ENCODE data around the gene DESI1.
"Not testable (repeated sequence)": the region's sequence is repeated elsewhere in the genome, so short reads cannot be mapped to it uniquely, and the experiment has no call there.

Gene DESI1

DNA sequence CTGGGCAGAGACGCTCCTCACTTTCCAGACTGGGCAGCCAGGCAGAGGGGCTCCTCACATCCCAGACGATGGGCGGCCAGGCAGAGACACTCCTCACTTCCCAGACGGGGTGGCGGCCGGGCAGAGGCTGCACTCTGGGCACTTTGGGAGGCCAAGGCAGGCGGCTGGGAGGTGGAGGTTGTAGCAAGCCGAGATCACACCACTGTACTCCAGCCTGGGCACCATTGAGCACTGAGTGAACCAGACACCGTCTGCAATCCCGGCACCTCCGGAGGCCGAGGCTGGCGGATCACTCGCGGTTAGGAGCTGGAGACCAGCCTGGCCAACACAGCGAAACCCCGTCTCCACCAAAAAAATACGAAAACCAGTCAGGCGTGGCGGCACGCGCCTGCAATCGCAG lies 10.8 kb upstream of the DESI1 start:
- DNase-seq = not testable (repeated sequence)

DNA sequence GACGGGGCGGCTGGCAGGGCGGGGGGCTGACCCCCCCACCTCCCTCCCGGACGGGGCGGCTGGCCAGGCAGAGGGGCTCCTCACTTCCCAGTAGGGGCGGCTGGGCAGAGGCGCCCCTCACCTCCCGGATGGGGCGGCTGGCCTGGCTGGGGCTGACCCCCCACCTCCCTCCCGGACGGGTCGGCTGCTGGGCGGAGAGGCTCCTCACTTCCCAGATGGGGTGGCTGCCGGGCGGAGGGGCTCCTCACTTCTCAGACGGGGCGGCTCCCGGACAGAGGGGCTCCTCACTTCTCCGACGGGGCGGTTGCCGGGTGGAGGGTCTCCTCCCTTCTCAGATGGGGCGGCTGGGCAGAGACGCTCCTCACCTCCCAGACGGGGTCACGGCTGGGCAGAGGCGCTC lies 10.3 kb upstream of the DESI1 start:
- DNase-seq = not testable (repeated sequence)

DNA sequence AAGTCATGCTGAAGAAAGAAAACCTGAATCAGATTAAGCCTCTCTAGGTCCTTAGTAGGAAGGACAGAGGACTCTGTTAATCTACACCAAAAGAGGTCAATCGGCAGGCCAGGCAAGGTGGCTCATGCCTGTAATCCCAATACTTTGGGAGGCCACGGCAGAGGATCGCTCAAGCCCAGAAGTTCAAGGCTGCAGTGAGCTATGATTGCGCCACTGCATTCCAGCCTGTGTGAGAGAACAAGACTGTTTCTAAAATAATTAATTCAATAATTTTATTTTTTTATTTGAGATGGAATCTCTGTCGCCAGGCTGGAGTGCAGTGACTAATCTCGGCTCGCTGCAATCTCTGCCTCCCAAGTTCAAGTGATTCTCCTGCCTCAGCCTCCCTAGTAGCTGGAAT lies 4.7 kb upstream of the DESI1 start:
- no peak for DNase-seq

DNA sequence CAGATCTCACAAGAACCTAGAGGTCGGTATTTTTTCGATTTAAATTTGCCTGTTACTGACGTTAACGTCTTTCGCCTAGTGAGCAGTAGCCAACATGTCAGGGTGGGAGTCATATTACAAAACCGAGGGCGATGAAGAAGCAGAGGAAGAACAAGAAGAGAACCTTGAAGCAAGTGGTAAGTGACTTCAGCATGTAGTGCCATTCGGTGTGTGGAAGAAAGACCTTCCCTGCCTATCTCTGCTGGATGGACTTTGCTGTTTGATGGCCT lies 1.0 kb upstream of the DESI1 start:
- DNase-seq = no peak

DNA sequence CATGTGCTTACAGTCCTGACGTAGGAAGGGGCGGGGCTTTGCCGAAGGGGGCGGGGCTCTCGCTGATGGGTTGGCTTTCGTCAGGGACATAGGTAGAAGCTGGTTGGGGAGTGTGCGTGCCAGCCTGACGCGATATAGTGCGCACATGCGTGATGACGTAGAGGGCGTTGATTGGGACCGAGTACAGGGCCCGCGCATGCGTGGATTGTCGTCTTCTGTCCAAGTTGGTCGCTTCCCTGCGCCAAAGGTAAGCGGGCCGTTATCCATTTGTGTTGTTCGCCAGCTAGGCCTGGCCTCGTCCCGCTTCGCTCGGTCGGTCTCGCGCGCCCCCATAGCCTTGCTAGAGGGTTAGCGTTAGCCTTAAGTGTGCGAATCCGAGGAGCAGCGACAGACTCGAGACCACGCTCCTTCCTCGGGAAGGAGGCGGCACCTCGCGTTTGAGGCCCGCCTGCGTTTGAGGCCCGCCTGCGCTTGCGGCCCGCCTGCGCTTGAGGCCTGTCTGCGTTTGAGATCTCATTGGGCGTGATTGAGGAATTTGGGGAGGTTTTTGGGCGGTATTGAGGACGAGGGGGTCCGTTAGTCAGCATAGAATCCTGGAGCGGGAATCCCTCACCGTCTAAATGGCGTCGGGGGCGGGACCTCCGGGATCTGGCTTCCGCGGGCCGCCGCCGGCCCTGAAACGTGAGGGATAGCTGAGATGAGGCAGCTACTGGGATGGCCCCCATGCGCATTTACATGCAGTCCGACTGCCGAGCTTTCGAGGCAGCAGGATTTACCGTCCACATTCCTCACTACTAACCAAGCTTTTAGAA lies 462 bp upstream of the DESI1 start, which contains the start of gene XRCC6:
Gene XRCC6, plus strand, starts transcription at position 197 of the 812 bp plus-strand sequence. CDS start 710 bp downstream, outside the sequence.
- peak; percentile 100 for DNase-seq

DNA sequence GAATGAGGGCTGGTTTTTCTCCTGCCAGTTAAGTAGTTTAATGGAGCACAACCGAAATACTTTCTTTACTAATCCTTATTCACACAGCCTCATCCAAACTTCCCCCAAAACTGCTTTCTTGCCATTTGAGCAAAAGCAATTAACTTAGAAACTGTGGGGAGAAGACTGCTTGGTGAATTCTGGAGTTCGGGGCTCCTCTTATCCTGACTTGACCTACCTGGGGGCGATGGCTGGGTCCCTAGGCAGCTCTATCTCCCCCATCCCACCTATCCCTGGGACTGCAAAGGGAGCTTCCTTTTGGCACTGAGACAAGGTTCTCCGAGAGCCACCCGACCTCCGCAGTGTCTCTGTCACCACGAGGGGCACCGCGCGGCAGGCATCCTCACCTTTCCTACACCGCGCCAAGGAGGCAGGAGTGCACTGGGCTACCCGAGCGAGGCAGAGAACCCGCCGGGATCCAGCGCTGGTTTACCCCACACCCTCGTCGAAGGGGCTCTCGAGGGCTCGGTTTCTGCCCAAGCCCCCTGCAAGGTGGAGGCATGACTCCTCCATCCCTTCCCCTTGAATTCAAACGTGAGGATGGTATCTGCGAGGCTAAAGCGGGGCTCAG lies 759 bp downstream of the DESI1 start:
- peak; percentile 49 to 62 for DNase-seq

DNA sequence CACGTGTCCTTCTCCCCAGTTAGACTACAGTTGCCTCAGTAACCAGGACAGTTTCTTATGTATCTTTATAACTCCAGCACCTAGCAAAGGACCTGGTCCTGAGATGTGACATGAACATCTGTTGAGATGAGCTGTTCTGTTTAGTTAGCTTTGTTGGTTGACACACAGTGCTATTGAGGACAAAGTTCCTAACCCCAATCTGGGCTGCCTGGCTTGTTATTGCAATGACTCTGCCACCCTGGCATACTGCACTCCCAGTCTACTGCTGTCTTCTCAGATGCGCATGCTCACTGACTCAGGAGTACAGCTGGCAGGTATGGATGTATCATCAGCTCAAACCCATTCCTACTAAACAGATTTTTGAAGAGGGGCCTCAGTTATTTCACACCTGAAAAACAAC lies 7.4 kb downstream of the DESI1 start:
- no peak for DNase-seq

DNA sequence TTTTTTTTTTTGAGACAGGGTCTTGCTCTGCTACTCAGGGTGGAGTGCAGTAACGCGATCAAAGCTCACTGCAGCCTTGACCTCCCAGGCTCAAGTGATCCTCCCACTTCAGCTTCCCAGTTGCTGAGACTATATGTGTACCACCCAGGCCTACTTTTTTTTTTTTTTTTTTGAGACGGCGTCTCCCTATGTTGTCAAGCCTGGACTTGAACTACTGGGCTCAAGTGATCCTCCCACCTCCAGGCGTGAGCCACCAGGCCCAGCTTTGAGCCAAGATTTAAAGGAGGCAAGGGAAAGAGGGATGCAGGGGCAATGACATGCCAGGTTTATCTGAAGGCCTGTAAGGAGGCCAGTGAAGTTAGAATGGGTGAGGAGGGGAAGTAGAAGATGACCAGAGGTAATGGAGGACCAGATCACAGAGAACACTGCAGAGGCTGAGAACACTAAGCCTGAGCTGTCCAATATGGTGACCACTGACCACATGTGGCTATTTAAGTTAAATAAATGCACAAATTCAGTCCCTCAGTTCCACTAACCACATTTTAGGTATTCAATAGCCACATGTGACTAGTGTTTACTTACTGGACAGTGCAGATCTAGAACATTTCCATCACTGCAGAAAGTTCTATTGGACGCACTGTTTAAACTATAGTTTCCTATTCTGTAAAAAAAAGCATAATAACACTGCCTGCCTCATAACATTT lies 8.1 kb downstream of the DESI1 start:
- DNase-seq = no peak

DNA sequence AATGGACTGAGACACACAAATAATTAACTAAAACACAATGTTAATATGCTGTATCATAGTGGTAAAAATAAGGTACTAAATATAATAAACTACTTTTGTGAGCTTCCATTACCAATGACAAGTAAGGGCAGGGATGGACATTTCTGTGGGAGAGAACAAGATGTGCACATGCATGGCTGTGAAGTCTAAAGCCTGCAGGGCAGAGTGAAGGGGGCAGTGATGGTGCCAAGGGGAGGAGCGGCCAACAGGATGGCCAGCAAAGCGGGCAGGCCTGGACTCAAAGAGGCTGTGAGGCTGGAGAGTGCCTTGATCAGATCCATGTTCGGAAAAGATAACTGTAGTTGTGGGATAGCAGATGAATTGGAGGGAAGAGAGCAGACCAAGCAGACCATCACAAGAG lies 12.5 kb downstream of the DESI1 start:
- DNase-seq = no peak

DNA sequence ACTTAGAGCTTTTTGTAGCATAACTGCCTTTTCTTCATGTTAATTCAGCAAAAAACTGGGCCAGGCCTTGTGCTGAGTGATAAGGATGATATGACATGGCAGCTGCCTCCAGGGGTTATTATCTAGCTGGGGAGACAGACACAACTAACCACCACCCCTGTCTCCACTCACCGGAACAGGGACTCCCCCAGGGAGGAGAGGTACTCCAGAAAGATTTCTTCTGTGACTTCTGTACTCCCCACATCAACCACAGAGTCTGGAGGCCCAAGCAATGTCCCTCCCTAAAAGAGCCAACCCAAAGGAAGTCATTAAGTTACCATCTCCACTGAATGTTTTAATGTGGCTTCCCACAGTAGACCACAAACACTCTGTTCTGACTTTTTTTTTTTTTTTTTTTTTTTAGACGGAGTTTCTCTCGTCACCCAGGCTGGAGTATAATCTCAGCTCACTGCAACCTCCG lies 16.9 kb downstream of the DESI1 start:
- DNase-seq = peak; percentile 24 to 33

DNA sequence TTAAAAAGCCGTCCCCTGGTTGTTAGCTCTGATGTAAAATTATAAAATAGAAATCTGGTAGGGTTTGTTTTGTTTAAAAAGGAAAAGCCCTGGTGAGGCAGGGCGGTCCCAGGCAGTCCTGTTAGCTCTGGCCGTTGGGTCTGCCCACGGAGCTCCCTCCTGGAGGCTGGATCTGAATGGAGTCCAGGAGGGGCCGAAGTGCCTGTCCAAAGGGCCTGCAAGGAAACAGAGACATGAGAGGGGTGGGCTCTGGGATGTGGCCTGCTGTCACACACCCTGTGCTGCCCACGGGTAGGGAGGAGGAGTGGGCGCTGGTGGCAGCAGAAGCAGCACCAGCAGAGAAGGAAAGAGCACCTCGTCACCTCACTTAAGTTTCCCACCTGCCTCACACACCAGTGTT lies 19.9 kb downstream of the DESI1 start:
- no peak for DNase-seq

DNA sequence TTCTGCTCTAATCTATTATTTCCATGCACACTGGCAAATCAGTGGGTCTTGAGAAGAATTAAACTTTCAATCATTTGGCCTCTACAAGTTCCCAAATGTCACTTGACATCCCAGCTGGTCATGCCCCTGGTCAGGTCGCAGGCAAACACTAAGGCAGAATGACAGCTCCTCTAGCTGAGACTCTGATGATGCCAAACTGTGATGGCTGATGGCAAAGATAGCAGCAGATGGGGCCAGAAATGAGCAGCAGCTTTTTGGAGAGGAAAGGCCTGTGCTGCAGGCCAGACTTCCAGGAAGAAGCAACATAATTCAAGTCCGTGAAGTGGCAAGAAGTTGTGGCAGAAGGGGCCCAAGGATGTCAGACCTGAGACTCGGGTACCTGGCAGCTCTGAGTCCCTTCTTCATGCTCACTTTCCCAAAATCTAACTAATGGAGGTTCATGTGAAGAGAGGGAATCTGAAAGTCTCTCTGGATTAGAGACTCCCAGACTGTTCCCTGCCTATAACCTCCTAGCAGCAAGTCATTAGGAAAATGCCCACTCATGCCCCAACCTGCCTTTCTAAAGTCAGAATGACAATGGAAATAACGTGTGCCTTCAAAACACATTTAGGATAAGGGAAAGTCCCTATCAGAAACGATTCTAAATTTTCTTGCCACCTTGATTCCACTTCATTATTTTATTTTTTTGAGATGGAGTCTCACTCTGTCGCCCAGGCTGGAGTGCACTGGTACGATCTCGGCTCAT lies 21.8 kb downstream of the DESI1 start:
- no peak for DNase-seq

DNA sequence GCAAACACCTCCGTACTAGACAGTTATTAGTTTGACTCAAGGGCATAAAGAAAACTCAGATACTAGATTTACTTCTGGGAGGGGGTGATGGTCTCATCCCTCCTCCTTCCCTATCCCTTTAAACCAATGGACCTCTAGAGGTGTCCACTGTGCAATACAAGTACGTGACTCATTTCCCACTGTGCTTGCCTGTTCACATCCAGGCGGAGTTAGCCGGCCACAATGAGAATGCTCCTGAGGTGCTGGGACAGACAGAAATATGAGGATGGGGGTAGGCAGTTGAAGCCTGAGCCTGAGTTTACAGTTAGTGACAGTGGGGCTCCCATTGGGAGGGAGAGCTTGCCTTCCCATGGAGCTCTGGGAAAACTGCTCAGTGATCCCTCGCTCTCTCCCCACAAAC lies 22.8 kb downstream of the DESI1 start:
- DNase-seq = no peak

DNA sequence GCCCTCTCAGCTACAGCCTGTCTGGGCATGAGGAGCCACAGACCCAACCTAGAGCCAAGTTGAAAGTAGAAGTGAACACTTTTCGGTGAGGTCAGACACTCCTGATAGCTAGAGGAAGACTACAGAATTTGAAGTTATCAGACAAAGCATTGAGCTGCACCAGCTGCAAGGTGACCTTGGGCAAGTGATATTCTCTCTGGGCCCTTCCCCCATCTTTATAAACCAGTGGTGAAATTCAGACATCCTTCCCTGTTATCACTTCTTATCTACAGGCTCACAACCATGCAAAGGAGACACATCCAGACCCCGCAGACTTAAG lies 23.2 kb downstream of the DESI1 start:
- no peak for DNase-seq

DNA sequence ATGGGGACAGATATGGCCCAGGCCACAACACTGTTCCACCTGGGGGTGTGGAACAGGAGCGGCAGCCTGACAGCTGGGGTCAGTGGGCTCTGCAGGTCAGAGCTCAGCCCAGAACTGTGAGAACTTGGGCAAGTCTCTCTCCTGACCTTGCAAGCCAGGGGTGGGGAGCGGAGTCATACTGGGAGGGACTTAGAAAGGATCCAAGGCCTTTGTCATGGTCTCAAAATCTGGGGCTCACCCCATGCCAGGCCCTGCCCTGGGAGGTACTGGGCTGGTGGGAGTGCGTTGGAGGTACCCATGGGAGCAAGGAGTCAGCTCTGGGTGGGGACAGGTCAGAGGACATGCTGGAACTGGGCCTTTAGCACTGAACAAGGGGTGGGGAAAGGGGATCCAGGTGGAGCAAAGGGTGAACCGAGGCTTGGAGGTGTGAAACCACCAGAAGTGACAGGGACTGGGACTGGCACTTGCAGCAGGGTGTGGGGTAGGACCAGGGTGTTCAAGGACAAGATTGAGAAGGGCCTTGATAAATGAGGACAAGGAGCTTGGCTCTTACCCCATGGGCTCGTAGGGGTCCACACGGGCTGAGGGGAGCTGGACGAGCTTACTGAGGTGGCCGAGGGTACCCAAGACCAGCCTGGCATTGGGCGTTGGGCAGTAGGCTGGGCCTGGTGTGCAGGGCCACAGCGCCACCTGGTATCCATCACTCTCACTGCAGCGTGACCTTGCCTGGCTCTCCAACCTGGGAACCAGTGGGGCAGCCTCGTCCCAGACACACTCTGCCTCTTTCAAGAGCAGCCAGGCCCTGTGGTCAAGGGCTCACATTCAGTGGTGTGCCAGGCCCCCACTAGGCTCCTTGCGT lies 23.8 kb downstream of the DESI1 start:
- no peak for DNase-seq

DNA sequence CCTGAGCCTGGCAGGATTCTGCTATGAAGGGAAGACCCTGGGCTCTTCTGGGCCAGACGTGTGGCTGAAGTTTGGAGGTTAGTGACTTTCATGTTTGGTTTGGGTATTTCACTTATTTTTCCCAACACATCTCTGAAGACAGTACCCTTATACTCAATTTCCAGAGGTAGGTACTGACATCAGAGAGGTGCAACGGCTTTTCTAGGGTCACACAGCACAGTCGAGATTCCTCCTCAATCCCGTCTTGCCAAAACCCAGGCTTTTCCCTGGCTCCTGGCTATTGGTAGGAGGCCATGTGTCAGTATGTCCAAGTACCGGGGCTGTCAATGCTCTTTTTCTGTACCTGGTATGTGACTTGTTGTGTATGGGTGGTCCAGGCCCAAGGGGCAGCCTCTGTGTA lies 25.1 kb downstream of the DESI1 start:
- no peak for DNase-seq

DNA sequence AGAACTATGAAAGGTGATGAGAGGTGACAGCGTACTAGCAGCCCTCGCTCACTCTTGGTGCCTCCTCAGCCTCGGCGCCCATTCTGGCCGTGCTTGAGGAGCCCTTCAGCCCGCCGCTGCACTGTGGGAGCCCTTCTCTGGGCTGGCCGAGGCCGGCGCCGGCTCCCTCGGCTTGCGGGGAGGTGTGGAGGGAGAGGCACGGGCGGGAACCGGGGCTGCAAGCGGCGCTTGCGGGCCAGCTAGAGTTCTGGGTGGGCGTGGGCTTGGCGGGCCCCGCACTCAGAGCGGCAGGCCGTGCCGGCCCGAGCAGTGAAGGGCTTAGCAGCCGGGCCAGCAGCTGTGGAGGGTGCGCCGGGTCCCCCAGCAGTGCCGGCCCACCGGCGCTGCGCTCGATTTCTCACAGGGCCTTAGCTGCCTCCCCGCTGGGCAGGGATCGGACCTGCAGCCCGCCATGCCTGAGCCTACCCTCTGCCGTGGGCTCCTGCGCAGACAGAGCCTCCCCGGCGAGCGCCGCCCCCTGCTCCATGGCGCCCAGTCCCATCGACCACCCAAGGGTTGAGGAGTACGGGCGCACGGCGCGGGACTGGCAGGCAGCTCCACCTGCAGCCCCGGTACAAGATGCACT lies 27.4 kb downstream of the DESI1 start:
- not testable (repeated sequence) for DNase-seq

DNA sequence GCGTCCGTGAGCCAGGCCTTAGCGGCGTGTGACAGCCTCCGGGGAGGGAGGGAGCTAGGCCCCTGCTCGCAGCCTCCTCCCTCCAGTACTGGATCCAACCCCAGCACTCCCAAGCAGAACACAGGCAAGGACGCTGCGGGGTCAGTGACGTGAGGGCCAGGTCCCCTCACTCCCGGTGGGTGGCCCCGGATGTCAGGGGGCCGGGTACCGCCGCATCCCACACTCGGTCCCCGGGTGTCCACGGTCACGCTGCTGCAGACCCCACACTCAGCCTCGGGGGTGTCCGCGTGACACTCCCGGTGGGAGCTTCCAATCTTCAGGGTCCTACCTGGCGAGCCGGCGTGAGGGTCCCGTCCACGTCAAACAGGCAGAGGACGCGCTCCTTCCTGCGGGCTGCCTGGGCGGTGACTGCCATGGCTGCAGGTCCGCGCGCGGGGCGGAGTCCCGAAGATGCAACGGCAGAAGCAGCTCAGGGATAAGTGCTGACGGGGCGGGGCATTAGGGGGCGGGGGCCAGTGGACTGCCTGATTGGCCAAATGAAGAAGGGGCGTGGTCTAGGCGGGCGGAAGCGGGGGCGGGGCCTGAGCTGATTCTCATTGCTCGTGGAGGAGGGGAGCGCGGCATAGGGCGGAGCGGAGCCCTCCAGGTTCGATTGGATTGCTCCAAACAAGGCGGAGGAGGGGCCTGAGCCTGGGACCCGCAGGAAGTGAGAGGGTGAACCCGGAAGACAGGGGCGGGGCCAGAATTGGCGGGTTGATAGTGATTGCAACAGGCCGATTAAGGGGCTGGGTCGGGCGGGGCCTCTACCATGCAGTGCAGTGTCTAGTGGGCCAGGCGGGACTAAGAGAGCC lies 31.2 kb downstream of the DESI1 start, which contains the start of gene PMM1:
Gene PMM1, minus strand, starts transcription at position 450 of the 851 bp plus-strand sequence. Its CDS starts 35 bp downstream, at position 415.
- DNase-seq = peak; percentile 100

DNA sequence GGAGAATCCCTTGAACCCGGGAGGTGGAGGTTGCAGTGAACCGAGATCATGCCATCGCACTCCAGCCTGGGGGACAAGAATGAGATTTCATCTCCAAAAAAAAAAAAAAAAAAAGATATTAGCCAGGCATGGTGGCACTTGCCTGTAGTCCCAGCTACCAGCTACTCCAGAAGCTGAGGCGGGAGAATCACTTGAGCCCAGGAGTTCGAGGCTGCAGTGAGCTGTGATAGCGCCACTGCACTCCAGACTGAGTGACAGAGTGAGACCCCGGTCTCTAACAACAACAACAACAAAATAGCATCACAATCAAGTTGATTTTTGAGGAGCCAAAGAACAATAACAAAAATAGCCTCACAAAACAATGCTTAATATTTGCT lies 33.5 kb downstream of the DESI1 start:
- no peak for DNase-seq

DNA sequence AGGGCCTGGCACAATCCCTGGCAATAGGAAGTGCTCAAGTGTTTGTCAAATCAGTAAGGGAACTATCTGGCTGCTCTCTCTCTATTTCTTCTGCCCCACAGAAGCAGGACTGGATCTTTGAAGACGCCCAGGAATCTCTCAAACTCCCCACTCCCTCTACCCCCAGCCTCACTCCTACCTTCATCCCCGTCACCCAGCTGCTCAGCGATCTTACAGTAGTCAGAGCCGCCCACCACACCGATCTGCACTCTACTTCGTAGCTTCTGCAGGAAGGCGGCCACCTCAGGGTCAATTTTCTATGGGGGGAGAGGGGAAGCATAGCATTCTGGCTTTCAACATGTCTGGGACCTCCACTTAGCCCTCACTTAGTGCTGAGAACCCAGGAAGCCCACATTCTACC lies 34.9 kb downstream of the DESI1 start:
- no peak for DNase-seq

DNA sequence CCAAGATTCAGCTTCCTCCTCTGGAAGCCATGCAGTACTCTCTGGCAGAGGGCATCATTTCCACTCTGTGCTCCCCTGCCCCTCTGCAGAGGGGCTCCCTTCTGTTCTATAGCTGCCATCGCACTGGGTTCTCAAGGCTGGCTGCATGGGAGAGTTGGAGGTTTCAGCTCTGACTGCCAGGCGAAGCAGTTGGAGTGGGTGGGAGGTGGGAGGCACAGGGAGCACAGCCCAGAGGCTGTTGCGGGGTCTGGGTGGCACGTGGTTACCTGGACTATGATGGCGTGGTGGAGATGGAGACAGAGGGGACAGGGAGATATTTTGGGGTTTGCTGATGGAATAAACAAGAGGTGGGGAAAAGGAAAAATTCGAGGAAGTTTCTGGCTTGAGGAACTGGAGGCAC lies 36.0 kb downstream of the DESI1 start:
- DNase-seq = no peak
